WI38 (cell line): ENCODE data around the gene BICDL1.

ENCODE experiments used
- H3K4me3 ChIP-seq: 2 replicates; pipeline ENCODE4 v1.5.1; 2011; ENCODE audit warnings: low read depth, mild to moderate bottlenecking, control low read depth, low read length
- TF ChIP-seq, protein P1 (sequence below): IDR thresholded peaks from 2 replicates; pipeline ENCODE4 v1.5.1; 2012; ENCODE audit warnings: low read depth, mild to moderate bottlenecking, control low read depth, low read length

The BICDL1 gene

DNA sequence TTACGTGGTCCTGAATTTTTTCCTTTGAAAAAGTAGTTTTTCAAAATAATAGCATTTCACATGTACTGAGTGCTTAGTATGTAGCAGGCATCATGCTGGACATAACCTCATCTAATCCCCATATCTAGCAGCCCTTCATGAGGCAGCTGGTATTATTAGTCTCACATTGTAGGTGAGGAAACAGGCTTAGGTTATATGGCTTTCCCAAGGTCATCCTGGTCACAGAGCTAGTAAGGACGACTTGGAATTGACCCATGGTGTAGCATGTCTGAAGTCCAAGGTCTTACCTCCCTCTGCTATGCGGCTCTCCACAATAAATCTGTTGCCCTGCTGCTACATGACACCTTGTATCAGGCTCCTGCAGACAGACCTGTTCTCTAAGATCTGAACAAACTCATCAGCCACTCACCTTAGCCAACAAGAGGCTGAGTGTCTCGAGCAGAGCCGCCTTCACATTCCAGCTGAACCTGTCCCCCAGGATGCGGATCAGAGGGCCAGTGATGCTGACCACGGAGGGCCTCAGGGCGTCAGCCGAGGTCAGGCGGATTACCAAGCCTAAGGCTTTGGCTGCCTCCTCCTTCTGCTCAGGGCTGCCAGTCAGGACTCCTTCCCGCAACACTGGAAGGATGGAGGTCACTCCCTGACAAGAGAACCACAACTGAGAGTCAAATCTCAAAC lies 147.2 kb downstream of the BICDL1 start:
- TF ChIP-seq, protein P1, sequence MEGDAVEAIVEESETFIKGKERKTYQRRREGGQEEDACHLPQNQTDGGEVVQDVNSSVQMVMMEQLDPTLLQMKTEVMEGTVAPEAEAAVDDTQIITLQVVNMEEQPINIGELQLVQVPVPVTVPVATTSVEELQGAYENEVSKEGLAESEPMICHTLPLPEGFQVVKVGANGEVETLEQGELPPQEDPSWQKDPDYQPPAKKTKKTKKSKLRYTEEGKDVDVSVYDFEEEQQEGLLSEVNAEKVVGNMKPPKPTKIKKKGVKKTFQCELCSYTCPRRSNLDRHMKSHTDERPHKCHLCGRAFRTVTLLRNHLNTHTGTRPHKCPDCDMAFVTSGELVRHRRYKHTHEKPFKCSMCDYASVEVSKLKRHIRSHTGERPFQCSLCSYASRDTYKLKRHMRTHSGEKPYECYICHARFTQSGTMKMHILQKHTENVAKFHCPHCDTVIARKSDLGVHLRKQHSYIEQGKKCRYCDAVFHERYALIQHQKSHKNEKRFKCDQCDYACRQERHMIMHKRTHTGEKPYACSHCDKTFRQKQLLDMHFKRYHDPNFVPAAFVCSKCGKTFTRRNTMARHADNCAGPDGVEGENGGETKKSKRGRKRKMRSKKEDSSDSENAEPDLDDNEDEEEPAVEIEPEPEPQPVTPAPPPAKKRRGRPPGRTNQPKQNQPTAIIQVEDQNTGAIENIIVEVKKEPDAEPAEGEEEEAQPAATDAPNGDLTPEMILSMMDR = no peak
- no peak overlapping the region for H3K4me3 ChIP-seq

DNA sequence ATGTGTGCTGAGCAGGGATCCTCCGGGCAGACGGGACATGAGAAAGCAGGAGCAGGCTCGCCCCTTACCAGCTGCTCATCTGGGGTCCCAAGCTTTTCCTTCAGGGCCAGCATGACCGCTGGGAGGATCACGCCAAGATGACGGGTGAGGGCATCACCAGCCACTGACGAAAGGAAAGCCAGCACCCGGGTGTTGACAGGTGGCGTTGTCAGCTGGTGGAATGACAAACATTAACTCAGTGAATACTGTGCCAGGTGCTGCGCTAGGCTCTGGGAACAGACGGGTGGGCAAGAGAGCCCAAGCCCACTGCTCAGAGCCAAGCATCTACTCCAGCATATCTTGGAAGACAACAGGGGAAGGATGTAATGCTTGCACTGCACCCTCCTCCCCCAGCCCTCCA lies 148.8 kb downstream of the BICDL1 start:
- TF ChIP-seq, protein P1 = no peak
- H3K4me3 ChIP-seq = no peak overlapping the region

DNA sequence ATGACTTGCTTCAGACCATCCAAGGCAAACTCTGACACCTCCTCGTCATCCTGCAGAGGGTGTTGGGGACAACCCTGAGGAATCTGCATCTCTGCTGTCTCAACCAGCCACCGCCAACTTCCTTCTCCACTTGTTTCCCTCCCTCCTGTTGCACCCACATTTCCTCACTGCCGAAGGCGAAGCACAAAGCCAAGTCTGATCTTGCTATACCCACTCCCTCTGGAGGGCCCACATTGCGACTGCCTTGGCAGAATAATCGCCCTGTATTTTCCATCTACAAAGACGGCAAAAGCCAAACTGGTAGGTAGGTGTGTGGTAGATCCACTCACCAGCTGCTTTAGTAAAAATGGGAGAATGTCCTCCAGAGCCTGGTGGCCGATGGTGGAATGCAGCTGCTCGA lies 149.3 kb downstream of the BICDL1 start:
- TF ChIP-seq, protein P1 = no peak
- no peak overlapping the region for H3K4me3 ChIP-seq

DNA sequence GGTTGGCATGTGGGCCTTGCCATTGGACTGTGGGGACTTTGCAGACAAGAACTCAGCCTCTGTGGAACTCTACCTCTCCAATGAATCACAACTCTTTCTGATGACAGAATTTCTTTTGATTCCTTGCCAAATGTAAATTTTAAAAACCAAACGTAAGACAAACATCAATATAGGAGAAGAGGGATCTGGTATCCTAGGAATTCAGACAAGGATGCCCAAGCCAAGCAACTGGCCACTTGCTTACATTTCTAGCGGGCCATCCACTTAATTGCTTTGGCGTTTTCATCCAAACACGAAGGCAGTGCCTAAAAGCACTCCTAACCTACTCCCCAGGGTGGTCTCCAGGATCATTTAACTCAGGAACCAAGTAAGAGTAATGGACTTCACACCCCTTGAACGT lies 150.9 kb downstream of the BICDL1 start:
- no peak overlapping the region for H3K4me3 ChIP-seq
- TF ChIP-seq, protein P1 = no peak

DNA sequence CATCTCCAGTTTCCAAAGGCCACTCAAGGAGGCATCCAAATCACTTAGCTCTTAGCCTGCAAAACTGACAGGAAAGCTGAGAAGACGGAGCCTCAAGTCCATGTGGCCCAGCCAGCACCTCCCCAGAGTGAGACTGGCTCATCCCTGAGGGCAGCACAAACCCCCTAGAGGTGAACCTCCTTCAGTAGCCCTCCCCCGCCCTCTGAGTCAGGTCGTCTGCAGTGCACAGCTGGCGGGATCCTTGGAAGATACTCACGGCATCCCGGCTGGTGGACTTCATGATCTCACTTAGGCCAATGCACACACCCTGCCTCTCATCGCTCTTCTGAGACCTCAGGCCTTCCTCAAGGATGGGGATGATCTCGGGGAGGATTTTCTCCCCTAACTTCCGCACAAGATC lies 151.6 kb downstream of the BICDL1 start:
- no peak overlapping the region for H3K4me3 ChIP-seq
- TF ChIP-seq, protein P1 = no peak

DNA sequence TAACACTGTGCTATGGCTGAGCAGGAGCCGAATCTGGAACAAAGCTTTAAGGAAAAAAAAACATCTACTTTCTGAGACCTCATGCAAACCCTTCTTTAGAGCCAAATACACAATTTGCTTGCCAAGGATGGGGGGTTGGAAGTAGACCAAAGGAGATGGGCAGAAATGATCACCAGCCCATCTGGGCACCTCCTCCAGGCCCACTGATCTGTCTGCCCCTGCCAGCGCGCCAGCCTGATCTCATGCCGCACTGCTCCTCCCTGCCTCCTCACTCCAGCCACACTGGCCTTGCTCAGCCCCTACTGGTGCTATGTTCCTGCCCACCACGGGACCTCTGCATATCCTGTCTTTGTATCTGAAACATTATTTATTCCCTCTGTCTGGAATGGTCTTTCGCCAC lies 152.3 kb downstream of the BICDL1 start:
- TF ChIP-seq, protein P1 = no peak
- H3K4me3 ChIP-seq = no peak overlapping the region

DNA sequence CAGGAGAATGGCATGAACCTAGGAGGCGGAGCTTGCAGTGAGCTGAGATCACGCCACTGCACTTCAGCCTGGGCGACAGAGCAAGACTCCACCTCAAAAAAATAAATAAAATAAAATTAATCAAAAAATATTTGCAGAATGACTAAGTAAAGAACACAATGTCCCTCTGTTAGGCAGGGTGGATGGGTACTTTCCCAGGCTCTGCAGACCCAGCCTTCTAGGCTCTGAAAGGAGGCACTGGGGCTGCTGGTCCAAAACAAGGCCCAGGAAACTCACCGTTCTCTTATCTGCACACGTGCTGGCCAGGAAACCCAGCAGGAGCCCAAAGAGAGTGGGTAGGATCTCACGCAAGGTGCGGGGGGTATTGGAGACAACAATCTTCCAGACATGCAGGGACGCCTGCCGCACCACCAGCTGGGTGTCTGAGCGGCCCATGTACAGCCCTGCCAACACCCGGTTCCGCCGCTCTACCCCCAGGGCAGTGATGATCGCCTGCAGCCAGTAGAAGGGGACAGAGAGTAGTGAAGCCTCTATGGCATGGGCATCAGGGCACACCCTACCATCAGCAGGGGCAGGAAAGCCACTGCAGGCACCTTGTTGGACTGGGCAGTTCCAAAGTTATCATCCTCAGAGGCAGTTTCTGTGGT lies 153.3 kb downstream of the BICDL1 start:
- H3K4me3 ChIP-seq = no peak overlapping the region
- TF ChIP-seq, protein P1 = no peak
